Measurements from ENCODE around the gene SNRNP25. TPM values are rescaled to one million over a fixed set of nuclear protein-coding genes. Genes with fewer than 3 reads are reported as not detected.

The SNRNP25 gene
- total and polyA plus RNA-seq, 9 of the 15 experiments (the other 6 are each of a cell fraction or from before 2014, with no cell fraction given) = 59.0 to 176 (median 108) TPM

GRCh38 chr16:71540-72401 is 18.1 kb downstream of the SNRNP25 start:
- Histone ChIP-seq H3K27me3 (ENCODE audit: control insufficient read depth in 2 of 2, insufficient read depth in 2 of 2, low read length in 2 of 2) (no peaks in the 10 kb centered on the region), H4K20me1 (replicated peaks; ENCODE audit: control insufficient read depth, insufficient read depth, low read length) (peaks cover 13% of the 10 kb centered on the region), H3K9me3 (replicated peaks; ENCODE audit: control insufficient read depth, insufficient read depth, low read depth, low read length) (no peaks in the 10 kb centered on the region; the same call in 1 of the 2 replicates), H3K4me2 (ENCODE audit: insufficient read depth, low read length) (peak overlapping the region; percentile 76), H3K79me2 (ENCODE audit: control insufficient read depth, insufficient read depth, low read length) (peaks cover under 1% of the 10 kb centered on the region; the same call in 1 of the 3 replicates), H3K4me3 (peak overlapping the region; percentile 52), H3K4me1 (replicated peaks in 1 of 2; ENCODE audit: control insufficient read depth in 2 of 2, insufficient read depth in 2 of 2, low read length in 2 of 2) (peaks cover 24 to 71% of the 10 kb centered on the region in 2 experiments), H3K9ac (ENCODE audit: insufficient read depth in 1 of 2, low read depth in 2 of 2, low read length in 2 of 2) (peak overlapping the region; percentile 43 to 91; a peak in 3 of 4 replicates), H3K36me3 (ENCODE audit: control insufficient read depth, insufficient read depth, low read length) (no peaks in the 10 kb centered on the region), H3K27ac (ENCODE audit: extremely low read depth, low read depth, low read length) (no peak overlapping the region), H3K9me1 (ENCODE audit: control insufficient read depth, insufficient read depth, low read length) (peaks cover 5% of the 10 kb centered on the region), H2AFZ (ENCODE audit: low read depth, low read length) (peak overlapping the region; percentile 47; the same call in 1 of the 2 replicates)
- peak; percentile 15 for FAIRE-seq
- TSS peak; percentile 45 for BruUV-seq (replicated peaks)
- intact Hi-C loops (cut with micrococcal nuclease) (no loop called here), in situ Hi-C loops (cut with MboI) (no loop called here)
- peak; percentile 21 for ATAC-seq
- CTCF ChIA-PET (ENCODE audit: low intra/inter-chr PET ratio) = interaction anchor here (0.6 kb wide), 1 partner anchor 230 kb away, joined by 3 read pairs; no protein-coding TSS in a partner anchor
- DNase-seq (ENCODE audit: extremely low read depth in 1 of 4, low spot score in 3 of 4) = peak; percentile 41 to 66 (median 58)
- POLR2A ChIA-PET = interaction anchor here (0.6 to 4.4 kb wide), 5 partner anchors 11 to 671 kb away, joined by 3 to 18 read pairs (median 5); partner anchors contain the start of genes POLR3K and SNRNP25
- WGBS (ENCODE audit: insufficient coverage, low coverage, missing lambda C conversion rate) = 14% methylated on average over 36 of the region's 57 CpGs
- TF ChIP-seq MAZ (CRISPR knock-in tag; conservative IDR thresholded peaks at IDR 0.05 in 1 of 2, IDR thresholded peaks at IDR 0.05 in 1 of 2) (peak in 1 of 2 experiments; percentile 19; a peak in 1 of 4 replicates), E2F6 (IDR thresholded peaks at IDR 0.05; ENCODE audit: borderline replicate concordance in 1 of 2, extremely low read depth in 1 of 2, insufficient read depth in 1 of 2, insufficient read length in 1 of 2, low read depth in 1 of 2, low read length in 1 of 2, poor library complexity in 1 of 2, severe bottlenecking in 1 of 2) (peak in 1 of 2 experiments; percentile 22), NFYB (IDR thresholded peaks at IDR 0.05; ENCODE audit: extremely low read depth, insufficient read length) (no peak), PTBP1 (IDR thresholded peaks at IDR 0.05; ENCODE audit: low read depth, low read length) (no peak), HMGN3 (IDR thresholded peaks at IDR 0.05; ENCODE audit: borderline replicate concordance, extremely low read depth, insufficient read length, low read depth, low read length) (peak; percentile 34), MECOM (CRISPR knock-in tag; IDR thresholded peaks at IDR 0.05) (no peak), CTCF (IDR thresholded peaks at IDR 0.05 in 2 of 3, conservative IDR thresholded peaks at IDR 0.05 in 1 of 3; ENCODE audit: insufficient read depth in 2 of 3, low read depth in 1 of 3, low read length in 3 of 3) (0 out of 6 replicates have a peak, but pooled peaks of 1 of the 3 experiments have one; percentile 3), UBTF (IDR thresholded peaks at IDR 0.05; ENCODE audit: borderline replicate concordance in 1 of 2, low read depth in 2 of 2, low read length in 2 of 2) (peak; percentile 3 to 52; a peak in 1 of 4 replicates)
